GM12872 (cell line): ENCODE measurements around the gene PCGF1.

Source experiments
- CTCF ChIP-seq: IDR thresholded peaks from 3 replicates; pipeline ENCODE4 v1.5.1; 2011; ENCODE audit warnings: low read depth, mild to moderate bottlenecking, low read length, moderate library complexity; ENCODE audit not compliant: insufficient read depth

PCGF1 gene

GRCh38 chr2:74522516-74522915 is 15.0 kb upstream of the PCGF1 start:
- TF ChIP-seq CTCF, result no peak

GRCh38 chr2:74516650-74517049 is 9.2 kb upstream of the PCGF1 start:
- TF ChIP-seq CTCF, result no peak

- TF ChIP-seq CTCF, result no peak
Measured at GRCh38 chr2:74515981-74516633, 8.6 kb upstream of the PCGF1 start.

- no peak for TF ChIP-seq CTCF
Measured at GRCh38 chr2:74515271-74515980, 7.9 kb upstream of the PCGF1 start.

- no peak for TF ChIP-seq CTCF
Measured at GRCh38 chr2:74514368-74515270, 7.1 kb upstream of the PCGF1 start, which contains the start of gene TLX2. Gene TLX2 (plus strand): TSS chr2:74514450. CDS start chr2:74514807, 357 bp downstream.

- TF ChIP-seq CTCF, result no peak
Measured at GRCh38 chr2:74513605-74514367, 6.3 kb upstream of the PCGF1 start.
